Motor neuron (in vitro differentiated cells): Measurements from ENCODE around the gene ZNF726. TPM values are rescaled to one million over a fixed set of nuclear protein-coding genes. Genes with fewer than 3 reads are reported as not detected.
"Not testable (repeated sequence)": the region's sequence is repeated elsewhere in the genome, so short reads cannot be mapped to it uniquely, and the experiment has no call there.

Experiments used
- ATAC-seq, 8 experiments: fragments of 200-7000 bp; cut with Tn5 transposase; replicated peaks in 6 of 8; 2 replicates each; pipeline ENCODE4 v1.8.0; 2021; ENCODE audit warnings: mild to moderate bottlenecking in 8 of 8, moderate library complexity in 8 of 8
- H3K27ac ChIP-seq, 2 donors: fragments of 250-450 bp; sonication (Bioruptor Pico); 2 replicates each; pipeline ENCODE4 v1.9.0; 2021; ENCODE audit warnings: antibody characterized with exemption in 2 of 2, mild to moderate bottlenecking in 2 of 2, moderate library complexity in 1 of 2
- H3K4me1 ChIP-seq, 2 donors: fragments of 250-450 bp; sonication (Bioruptor Pico); replicated peaks in 1 of 2; 2 replicates each; pipeline ENCODE4 v1.6.1; 2021; ENCODE audit warnings: antibody characterized with exemption in 2 of 2, mild to moderate bottlenecking in 2 of 2, moderate library complexity in 1 of 2
- H3K4me3 ChIP-seq, 5 donors: fragments of 250-450 bp; sonication (Bioruptor Pico); 2 replicates each; pipeline ENCODE4 v1.9.0; 2021; ENCODE audit warnings: antibody characterized with exemption in 5 of 5, mild to moderate bottlenecking in 5 of 5, moderate library complexity in 4 of 5
- WGBS, 10 experiments: fragments of 450-650 bp; shearing (Covaris generic); methylation state at CpG; one replicate each; pipeline ENCODE4 v1.0.0; 2022; 5-methylcytosine and 5-hydroxymethylcytosine counted together
- in situ Hi-C, 9 experiments: fragments of 400-800 bp; cut with MboI; loops; one replicate each; pipeline ENCODE4 v1.15.0; 2021; ENCODE audit warnings: low sequenced_read_pairs in 9 of 9, low pct_unique_long_range_greater_than_20kb in 2 of 9; ENCODE audit not compliant: unreplicated experiment in 9 of 9
- total RNA-seq, 8 experiments: library from RNA; unstranded; fragments of 300-600 nt; gene quantifications; 2 replicates each; pipeline versions ENCODE4 v1.2.3 to v1.2.4, GENCODE V29; 2022

The ZNF726 gene
- total RNA-seq, result 1 to 10 TPM in 7 of 8 experiments, under 1 TPM in 1; 0.71 to 9.0 (median 3.1) TPM

DNA sequence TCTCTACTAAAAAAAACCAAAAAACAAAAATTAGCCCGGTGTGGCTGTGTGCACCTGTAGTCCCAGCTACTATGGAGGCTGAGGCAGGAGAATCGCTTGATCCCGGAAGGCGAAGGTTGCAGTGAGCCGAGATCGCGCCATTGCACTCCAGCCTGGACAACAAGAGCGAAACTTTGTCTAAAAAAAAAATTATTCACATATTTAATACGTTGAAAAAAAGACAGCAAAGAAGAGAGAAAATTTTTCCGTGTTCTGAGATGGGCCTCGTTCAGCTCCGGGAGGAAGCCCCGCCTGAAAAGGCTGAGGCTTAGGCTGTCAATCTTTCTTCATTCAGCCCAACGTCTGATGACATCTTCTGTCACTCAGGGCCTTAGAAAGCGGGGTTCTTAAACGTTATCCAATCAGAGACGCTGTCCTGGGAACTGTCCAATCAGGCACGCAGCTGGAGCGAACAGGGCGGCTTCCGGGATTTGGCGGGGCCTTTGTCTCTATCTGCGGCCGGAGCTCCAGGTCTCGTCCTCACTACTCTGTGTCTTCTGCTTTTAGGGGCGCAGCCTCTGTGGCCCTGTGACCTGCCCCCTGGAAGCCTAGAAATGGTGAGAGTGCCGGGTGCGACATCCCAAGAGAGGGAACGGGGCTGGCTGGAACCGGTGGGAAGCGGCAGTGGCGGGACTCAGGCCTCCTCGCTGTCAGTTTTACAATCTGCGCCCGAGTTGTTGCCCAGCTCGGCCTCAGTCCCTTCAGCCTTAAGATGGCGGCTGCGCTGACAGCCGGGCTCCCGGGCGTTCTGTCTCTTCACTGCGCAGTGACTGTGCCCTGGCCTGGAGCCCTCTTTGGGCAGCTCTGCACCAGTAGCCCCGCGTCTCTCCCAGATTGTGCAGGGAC is at the start of gene ZNF726:
Gene ZNF726 (plus strand): TSS at position 485 of the 885 bp plus-strand sequence. CDS start 109 bp downstream, at position 594.
- 0 to 80% (median 49%) methylated on average over 1 to 17 of the region's 44 CpGs; no CpG with 5 or more reads in 1 of the 10 experiments for WGBS, 10 experiments
- no peaks in the 10 kb centered on the region for H3K4me1 ChIP-seq
- in situ Hi-C loops, result no loop called here
- peak; percentile 68 to 100 (median 99) for ATAC-seq
- peak within 1 kb of the TSS in 1 of 2 donors; percentile 59 for H3K27ac ChIP-seq
- H3K4me3 ChIP-seq, result peak within 1 kb of the TSS; percentile 43 to 97 (median 62)

DNA sequence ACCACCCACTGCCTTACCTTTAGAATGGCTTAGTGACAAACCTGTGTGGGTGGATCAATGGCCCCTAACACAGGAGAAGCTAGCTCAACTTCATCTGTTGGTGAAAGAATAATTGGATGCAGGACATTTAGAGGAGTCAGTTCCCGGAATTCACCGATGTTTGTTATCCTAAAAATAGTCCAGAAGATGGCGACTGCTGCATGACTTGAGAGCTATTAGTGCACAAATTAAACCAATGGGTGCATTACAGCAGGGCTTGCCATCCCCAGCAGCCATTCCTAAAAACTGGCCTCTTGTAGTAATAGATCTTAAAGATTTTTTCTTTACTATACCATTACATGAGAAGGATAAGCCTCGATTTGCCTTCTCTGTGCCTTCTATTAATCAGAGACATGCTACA is 46.8 kb upstream of the ZNF726 start:
- Histone ChIP-seq H3K27ac (no peak overlapping the region), H3K4me1 (no peaks in the 10 kb centered on the region), H3K4me3 (no peak overlapping the region)
- ATAC-seq, result no peak
- 32 to 100% (median 79%) methylated on average over 1 to 4 of the region's 4 CpGs; no CpG with 5 or more reads in 1 of the 10 experiments for WGBS, 10 experiments
- in situ Hi-C loops, result no loop called here

DNA sequence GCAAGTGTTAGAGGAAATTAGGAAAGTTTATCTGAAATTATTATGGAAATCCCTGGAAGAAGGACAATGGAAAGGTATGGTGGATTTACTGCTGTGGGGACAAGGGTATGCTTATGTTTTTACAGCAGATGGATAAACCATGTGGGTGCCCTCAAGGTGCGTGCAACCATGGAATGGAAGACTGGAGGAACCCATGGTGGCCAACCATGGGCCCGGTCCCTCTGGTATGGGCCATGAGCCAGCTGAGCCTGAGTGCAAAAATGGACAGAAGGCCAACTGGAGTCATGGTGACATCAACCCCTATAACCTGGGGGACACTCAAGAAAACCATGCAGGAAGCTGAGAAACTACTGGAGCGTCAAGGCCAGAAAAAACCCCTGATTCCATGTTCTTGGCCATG is 46.1 kb upstream of the ZNF726 start:
- Histone ChIP-seq H3K4me3 (no peak overlapping the region), H3K4me1 (no peaks in the 10 kb centered on the region), H3K27ac (no peak overlapping the region)
- no peak for ATAC-seq
- WGBS, 10 experiments, result 43 to 100% (median 94%) methylated on average over 1 to 3 of the region's 3 CpGs; no CpG with 5 or more reads in 1 of the 10 experiments
- in situ Hi-C loops, result no loop called here

DNA sequence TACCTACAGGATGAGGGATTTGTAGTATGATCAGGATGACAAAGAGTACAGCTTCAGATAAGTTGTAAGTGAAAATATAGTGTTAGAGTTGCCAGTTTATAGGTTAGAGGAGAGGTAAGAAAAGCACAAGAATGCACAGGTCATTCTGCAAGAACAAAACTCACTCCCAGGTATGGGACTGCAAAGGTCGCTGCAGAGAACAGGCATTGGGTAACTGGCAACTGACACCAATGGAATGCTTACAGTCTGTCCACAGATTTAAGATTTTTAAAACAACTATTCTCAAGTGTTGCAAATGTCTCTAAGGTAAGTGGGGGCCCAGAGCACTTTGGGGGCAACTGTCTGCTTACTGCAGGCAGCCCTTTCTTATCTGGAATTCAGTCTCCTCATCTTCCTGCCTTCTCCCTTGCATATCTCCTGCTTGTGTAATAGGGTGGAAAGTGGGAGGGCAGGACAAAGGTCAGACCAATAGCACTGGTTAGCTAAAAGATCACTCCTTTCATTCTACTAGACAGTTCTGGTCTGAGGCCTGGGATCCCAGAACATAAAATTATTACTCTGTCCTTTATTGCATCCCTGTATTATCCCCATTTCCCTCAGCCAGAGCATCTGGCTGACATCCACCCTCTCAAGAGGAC is 42.3 kb upstream of the ZNF726 start:
- in situ Hi-C loops, result loop anchor here in 3 of 9 experiments (5.0 kb wide), 1 partner anchor 95 kb away; no protein-coding TSS in a partner anchor
- Histone ChIP-seq H3K4me3 (no peak overlapping the region), H3K4me1 (no peaks in the 10 kb centered on the region), H3K27ac (no peak overlapping the region)
- 14 to 86% (median 67%) methylated on average over 1 of the region's 1 CpG; no CpG with 5 or more reads in 7 of the 10 experiments for WGBS, 10 experiments
- ATAC-seq, result no peak

DNA sequence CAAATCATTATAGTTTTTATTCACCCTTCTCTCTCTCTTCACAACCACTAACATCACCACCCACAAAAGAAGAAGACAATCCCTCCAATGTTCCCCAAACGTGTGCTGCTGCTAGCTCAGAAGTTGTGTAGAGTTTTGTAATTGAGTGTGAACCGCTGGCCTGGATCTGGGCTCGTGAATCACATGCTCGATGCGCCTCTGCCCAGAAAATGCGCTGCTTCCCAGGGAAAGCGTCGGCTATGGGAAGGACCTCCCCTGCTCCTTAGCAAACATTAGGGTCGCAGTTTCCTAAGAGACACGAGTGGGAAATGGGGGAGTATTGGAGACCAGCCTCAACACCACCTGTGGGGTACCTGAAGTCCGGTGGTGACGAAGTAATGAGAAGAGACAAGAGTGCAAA is 38.4 kb upstream of the ZNF726 start:
- no peak for ATAC-seq
- Histone ChIP-seq H3K4me3 (no peak overlapping the region), H3K4me1 (no peaks in the 10 kb centered on the region), H3K27ac (no peak overlapping the region)
- WGBS, 10 experiments, result 0 to 90% (median 76%) methylated on average over 1 to 12 of the region's 12 CpGs; no CpG with 5 or more reads in 2 of the 10 experiments
- in situ Hi-C loops, result no loop called here

DNA sequence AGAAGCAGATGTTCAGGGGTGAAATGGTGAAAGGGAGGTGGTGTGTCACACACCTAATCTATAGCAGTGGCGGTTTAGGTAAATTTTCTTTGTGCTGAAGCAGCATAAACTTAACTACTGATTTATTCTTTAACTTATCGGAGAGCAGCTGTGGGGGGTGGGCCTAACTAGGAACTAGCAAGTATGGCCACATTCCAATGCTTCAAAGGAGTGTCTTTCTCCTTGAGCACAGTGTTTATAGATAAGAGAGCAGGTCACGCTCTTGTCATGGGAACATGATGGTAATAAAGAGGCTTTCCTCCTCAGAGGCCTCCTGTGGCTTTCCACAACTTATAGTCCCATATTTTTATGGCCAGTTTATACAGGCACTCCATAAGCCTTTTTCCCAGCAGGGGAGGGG is 37.9 kb upstream of the ZNF726 start:
- ATAC-seq, H3K4me3 ChIP-seq, H3K4me1 ChIP-seq, H3K27ac ChIP-seq, in situ Hi-C loops: not testable (repeated sequence)
- 0 to 80% (median 45%) methylated on average over 1 to 3 of the region's 3 CpGs; no CpG with 5 or more reads in 4 of the 10 experiments for WGBS, 10 experiments

DNA sequence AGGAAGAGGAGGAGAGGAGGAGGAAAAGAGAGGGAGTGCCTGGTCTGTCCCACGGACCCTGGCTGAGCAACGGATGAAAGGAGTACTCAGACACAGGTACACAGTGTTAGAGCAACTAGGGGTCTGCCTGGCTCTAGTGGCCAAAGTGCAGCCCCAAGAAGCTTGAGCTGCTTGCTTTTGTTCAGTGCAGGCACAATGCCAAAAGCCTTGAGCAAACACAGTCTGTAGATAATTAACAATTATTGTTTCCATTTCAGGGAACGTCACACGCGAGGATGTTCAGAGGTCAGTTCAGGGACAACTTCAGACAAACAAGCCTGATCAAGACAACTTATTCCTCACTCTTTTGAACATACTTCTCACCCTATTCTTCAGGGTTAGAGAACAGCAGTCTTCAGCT is 32.2 kb upstream of the ZNF726 start:
- 0 to 63% (median 48%) methylated on average over 1 to 3 of the region's 5 CpGs; no CpG with 5 or more reads in 3 of the 10 experiments for WGBS, 10 experiments
- Histone ChIP-seq H3K4me1 (no peaks in the 10 kb centered on the region), H3K27ac (no peak overlapping the region), H3K4me3 (no peak overlapping the region)
- no peak for ATAC-seq
- in situ Hi-C loops, result no loop called here

DNA sequence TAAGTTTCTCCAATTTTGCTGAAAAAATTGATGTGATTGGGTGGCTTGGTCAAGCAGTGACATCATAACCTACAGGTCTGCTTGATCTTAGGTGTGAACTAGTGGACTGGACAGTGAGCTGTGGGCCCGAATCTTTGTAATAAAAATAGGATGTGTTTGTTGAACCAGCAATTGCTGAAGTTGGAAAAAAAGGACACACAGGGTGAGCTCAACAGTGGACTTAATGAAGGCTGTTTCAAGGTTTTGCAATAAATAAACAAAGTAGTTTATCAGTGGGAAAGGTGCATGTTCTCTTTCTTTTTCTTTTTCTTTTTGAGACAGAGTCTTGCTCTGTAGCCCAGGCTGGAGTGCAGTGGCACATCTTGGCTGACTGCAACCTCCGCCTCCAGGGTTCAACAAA is 30.3 kb upstream of the ZNF726 start:
- in situ Hi-C loops, result no loop called here
- H3K4me3 ChIP-seq, result no peak overlapping the region
- H3K27ac ChIP-seq, result no peak overlapping the region
- WGBS, 10 experiments, result 0 to 71% (median 42%) methylated on average over 1 to 2 of the region's 2 CpGs; no CpG with 5 or more reads in 2 of the 10 experiments
- H3K4me1 ChIP-seq, result no peaks in the 10 kb centered on the region
- no peak for ATAC-seq

DNA sequence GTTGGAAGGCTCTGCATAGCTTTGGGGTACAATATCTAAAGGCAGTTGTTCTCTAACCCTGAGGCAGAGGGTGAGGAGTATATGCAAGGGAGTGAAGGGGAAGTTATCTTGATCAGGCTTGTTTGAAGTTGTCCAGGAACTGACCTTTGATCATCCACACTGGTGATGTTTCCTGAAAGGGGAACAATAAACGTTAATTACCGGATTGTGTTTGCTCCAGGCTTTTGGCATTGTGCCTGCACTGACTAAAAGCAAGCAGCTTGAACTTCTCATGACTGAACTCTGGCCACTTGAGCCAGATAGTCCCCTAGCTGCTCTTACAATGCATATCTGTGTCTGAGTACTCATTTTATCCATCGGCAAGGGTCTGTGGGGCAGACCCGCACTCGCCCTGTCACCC is 27.0 kb upstream of the ZNF726 start:
- Histone ChIP-seq H3K4me3 (no peak overlapping the region), H3K27ac (no peak overlapping the region), H3K4me1 (no peaks in the 10 kb centered on the region)
- 0 to 93% (median 62%) methylated on average over 1 to 5 of the region's 5 CpGs; no CpG with 5 or more reads in 2 of the 10 experiments for WGBS, 10 experiments
- in situ Hi-C loops, result no loop called here
- no peak for ATAC-seq

DNA sequence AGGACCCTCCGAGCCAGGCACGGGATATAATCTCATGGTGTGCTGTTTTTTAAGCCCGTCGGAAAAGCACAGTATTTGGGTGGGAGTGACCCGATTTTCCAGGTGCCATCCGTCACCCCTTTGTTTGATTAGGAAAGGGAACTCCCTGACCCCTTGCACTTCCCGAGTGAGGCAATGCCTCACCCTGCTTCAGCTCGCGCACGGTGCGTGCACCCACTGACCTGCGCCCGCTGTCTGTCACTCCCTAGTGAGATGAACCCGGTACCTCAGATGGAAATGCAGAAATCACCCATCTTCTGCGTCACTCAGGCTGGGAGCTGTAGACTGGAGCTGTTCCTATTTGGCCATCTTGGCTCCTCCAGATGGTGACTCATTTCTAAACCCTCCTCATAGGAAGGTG is 18.6 kb upstream of the ZNF726 start:
- ATAC-seq, in situ Hi-C loops, H3K4me3 ChIP-seq, H3K4me1 ChIP-seq, H3K27ac ChIP-seq: not testable (repeated sequence)
- WGBS, 10 experiments, result 30 to 100% (median 82%) methylated on average over 1 to 5 of the region's 15 CpGs; no CpG with 5 or more reads in 5 of the 10 experiments

DNA sequence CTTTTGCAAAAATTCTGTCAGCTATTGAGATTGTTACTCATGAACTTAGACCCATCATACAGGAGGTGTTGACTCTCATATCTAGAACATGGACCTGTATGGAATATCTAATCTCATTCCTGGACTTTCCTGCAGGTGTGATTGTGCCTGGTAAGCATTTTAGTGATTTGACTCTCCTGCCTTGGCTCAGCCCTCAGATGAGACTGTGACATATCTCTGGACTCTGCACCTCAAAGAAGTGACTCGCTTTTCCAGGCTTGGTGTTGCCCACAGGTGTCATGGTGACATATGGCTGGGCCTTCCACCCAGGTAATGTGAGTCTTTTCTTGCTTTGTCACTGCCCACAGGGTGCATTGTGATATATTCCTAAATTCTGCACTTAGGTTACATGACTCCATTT is 17.8 kb upstream of the ZNF726 start:
- no peaks in the 10 kb centered on the region for H3K4me1 ChIP-seq
- WGBS, 10 experiments, result 29 to 71% (median 51%) methylated on average over 1 of the region's 1 CpG; no CpG with 5 or more reads in 6 of the 10 experiments
- no peak overlapping the region for H3K27ac ChIP-seq
- no peak for ATAC-seq
- in situ Hi-C loops, result no loop called here
- H3K4me3 ChIP-seq, result no peak overlapping the region

DNA sequence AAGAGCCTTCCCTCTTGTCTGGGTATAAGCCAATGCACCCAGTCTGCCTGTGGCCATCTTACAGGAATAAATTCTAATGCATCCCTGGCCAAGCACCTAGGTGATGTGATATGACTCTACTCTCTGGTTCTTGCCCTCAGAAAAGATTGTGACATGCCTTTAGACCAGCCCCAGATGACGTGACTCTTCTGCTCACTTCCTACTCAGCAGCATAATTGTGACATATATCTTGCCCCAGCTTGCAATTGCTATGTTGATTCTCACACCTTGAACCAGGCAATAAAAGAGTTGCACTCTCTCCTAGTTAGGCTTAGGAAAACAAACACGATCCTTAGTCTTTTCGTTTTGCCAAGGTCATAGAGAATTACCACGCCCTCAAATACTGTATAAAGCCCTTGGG is 13.3 kb upstream of the ZNF726 start:
- no peaks in the 10 kb centered on the region for H3K4me1 ChIP-seq
- ATAC-seq, result no peak
- H3K27ac ChIP-seq, result no peak overlapping the region
- WGBS, 10 experiments, result 0 to 100% (median 26%) methylated on average over 1 to 4 of the region's 4 CpGs; no CpG with 5 or more reads in 2 of the 10 experiments
- in situ Hi-C loops, result no loop called here
- no peak overlapping the region for H3K4me3 ChIP-seq

DNA sequence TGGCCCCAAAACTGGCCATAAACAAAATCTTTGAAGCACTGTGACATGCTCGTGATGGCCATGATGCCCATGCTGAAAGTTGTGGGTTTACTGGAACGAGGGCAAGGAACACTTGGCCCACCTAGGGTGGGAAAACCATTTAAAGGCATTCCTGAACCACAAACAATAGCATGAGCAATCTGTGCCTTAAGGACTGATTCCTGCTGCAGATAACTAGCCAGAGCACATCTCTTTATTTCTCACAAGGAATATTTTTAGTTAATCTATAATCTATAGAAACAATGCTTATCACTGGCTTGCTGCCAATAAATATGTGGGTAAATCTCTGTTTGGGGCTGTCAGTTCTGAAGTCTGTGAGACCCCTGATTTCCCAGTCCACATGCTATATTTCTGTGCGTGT is 10.3 kb upstream of the ZNF726 start:
- Histone ChIP-seq H3K27ac (no peak overlapping the region), H3K4me3 (no peak overlapping the region), H3K4me1 (no peaks in the 10 kb centered on the region)
- in situ Hi-C loops, result no loop called here
- 0 to 37% (median 20%) methylated on average over 1 to 3 of the region's 3 CpGs; no CpG with 5 or more reads in 4 of the 10 experiments for WGBS, 10 experiments
- no peak for ATAC-seq
